Measurements from ENCODE around the gene DDX51. TPM values are rescaled to one million over a fixed set of nuclear protein-coding genes. Genes with fewer than 3 reads are reported as not detected.

DDX51 gene
- total and polyA plus RNA-seq, 4 donors: 2.5 to 7.5 (median 5.5) TPM

GRCh38 chr12:132129007-132129406, 15.1 kb downstream of the DDX51 start (continued):
- TF ChIP-seq GABPA (IDR thresholded peaks at IDR 0.05 in 1 of 2, conservative IDR thresholded peaks at IDR 0.05 in 1 of 2) (no peak), JUND (IDR thresholded peaks at IDR 0.05) (no peak), RAD21 (IDR thresholded peaks at IDR 0.05) (no peak), SP1 (IDR thresholded peaks at IDR 0.05) (no peak), NR2F2 (IDR thresholded peaks at IDR 0.05) (no peak)

DNA sequence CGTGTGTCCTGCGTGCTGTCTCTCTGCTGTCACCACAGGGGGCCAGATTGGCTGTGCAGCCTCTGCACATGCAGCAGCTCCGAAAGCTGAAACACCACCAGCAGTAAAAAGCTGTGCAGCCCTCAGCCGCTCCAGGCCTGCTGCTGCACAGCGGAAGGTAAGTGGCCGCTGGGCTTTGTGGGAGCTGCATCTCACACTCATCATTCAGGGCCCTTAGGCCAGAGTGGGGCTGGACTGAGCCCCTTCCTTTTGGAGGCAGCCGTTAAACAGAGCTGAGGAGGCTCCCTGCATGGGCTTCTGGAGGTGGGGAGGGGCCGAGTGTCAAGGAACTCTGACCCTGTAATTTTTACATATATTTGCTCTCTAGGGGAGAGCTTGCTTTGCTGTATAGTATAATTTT, 17.1 kb downstream of the DDX51 start:
- no peaks in the 10 kb centered on the region for H3K4me1 ChIP-seq (ENCODE audit: control insufficient read depth in 4 of 4, insufficient read depth in 4 of 4, low read length in 3 of 4)
- no peaks in the 10 kb centered on the region for H3K27me3 ChIP-seq (ENCODE audit: control insufficient read depth in 4 of 4, insufficient read depth in 4 of 4, low read length in 3 of 4)
- H3K9me3 ChIP-seq (ENCODE audit: control insufficient read depth in 4 of 4, low read length in 3 of 4): no peaks in the 10 kb centered on the region
- H3K27ac ChIP-seq (ENCODE audit: low read depth in 1 of 2, low read length in 2 of 2): no peak overlapping the region
- no peak overlapping the region for H3K4me3 ChIP-seq (ENCODE audit: low read depth in 1 of 3, low read length in 3 of 3)
- 98% methylated on average over 8 of the region's 8 CpGs for WGBS
- H3K9ac ChIP-seq (ENCODE audit: low read depth in 1 of 2, low read length in 2 of 2): no peak overlapping the region
- DNase-seq (ENCODE audit: low spot score): no peak
- H3K36me3 ChIP-seq (ENCODE audit: control insufficient read depth in 4 of 4, insufficient read depth in 3 of 4, low read depth in 1 of 4, low read length in 3 of 4): peaks cover 6 to 44% (median 22%) of the 10 kb centered on the region in 4 donors
- TF ChIP-seq FOXA2 (IDR thresholded peaks at IDR 0.05): no peak
- TF ChIP-seq FOXA1 (IDR thresholded peaks at IDR 0.05): no peak
- no peak for TF ChIP-seq MAX (IDR thresholded peaks at IDR 0.05)
- no peak for TF ChIP-seq TAF1 (conservative IDR thresholded peaks at IDR 0.05)

GRCh38 chr12:132125736-132126135, 18.4 kb downstream of the DDX51 start:
- TF ChIP-seq FOXA1 (IDR thresholded peaks at IDR 0.05): no peak
- TF ChIP-seq, protein P1, sequence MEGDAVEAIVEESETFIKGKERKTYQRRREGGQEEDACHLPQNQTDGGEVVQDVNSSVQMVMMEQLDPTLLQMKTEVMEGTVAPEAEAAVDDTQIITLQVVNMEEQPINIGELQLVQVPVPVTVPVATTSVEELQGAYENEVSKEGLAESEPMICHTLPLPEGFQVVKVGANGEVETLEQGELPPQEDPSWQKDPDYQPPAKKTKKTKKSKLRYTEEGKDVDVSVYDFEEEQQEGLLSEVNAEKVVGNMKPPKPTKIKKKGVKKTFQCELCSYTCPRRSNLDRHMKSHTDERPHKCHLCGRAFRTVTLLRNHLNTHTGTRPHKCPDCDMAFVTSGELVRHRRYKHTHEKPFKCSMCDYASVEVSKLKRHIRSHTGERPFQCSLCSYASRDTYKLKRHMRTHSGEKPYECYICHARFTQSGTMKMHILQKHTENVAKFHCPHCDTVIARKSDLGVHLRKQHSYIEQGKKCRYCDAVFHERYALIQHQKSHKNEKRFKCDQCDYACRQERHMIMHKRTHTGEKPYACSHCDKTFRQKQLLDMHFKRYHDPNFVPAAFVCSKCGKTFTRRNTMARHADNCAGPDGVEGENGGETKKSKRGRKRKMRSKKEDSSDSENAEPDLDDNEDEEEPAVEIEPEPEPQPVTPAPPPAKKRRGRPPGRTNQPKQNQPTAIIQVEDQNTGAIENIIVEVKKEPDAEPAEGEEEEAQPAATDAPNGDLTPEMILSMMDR (IDR thresholded peaks at IDR 0.05; ENCODE audit: low read depth, low read length, missing input control): no peak
- no peak for TF ChIP-seq GABPA (IDR thresholded peaks at IDR 0.05 in 1 of 2, conservative IDR thresholded peaks at IDR 0.05 in 1 of 2)
- no peak for TF ChIP-seq YY1 (IDR thresholded peaks at IDR 0.05)
- no peak for TF ChIP-seq TAF1 (conservative IDR thresholded peaks at IDR 0.05)
- TF ChIP-seq RAD21 (IDR thresholded peaks at IDR 0.05): no peak
- TF ChIP-seq EGR1 (IDR thresholded peaks at IDR 0.05; ENCODE audit: low read depth in 2 of 2): no peak
- no peak for TF ChIP-seq NR2F2 (IDR thresholded peaks at IDR 0.05)
- no peak for TF ChIP-seq RXRA (IDR thresholded peaks at IDR 0.05)
- TF ChIP-seq HNF4A (conservative IDR thresholded peaks at IDR 0.05): no peak
- TF ChIP-seq HNF4G (IDR thresholded peaks at IDR 0.05): no peak
- no peak for TF ChIP-seq FOXA2 (IDR thresholded peaks at IDR 0.05)
- TF ChIP-seq JUND (IDR thresholded peaks at IDR 0.05): no peak
- TF ChIP-seq, protein P2, sequence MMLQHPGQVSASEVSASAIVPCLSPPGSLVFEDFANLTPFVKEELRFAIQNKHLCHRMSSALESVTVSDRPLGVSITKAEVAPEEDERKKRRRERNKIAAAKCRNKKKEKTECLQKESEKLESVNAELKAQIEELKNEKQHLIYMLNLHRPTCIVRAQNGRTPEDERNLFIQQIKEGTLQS (IDR thresholded peaks at IDR 0.05): no peak
- TF ChIP-seq, protein P3, sequence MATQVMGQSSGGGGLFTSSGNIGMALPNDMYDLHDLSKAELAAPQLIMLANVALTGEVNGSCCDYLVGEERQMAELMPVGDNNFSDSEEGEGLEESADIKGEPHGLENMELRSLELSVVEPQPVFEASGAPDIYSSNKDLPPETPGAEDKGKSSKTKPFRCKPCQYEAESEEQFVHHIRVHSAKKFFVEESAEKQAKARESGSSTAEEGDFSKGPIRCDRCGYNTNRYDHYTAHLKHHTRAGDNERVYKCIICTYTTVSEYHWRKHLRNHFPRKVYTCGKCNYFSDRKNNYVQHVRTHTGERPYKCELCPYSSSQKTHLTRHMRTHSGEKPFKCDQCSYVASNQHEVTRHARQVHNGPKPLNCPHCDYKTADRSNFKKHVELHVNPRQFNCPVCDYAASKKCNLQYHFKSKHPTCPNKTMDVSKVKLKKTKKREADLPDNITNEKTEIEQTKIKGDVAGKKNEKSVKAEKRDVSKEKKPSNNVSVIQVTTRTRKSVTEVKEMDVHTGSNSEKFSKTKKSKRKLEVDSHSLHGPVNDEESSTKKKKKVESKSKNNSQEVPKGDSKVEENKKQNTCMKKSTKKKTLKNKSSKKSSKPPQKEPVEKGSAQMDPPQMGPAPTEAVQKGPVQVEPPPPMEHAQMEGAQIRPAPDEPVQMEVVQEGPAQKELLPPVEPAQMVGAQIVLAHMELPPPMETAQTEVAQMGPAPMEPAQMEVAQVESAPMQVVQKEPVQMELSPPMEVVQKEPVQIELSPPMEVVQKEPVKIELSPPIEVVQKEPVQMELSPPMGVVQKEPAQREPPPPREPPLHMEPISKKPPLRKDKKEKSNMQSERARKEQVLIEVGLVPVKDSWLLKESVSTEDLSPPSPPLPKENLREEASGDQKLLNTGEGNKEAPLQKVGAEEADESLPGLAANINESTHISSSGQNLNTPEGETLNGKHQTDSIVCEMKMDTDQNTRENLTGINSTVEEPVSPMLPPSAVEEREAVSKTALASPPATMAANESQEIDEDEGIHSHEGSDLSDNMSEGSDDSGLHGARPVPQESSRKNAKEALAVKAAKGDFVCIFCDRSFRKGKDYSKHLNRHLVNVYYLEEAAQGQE (IDR thresholded peaks at IDR 0.05): no peak
- TF ChIP-seq SP1 (IDR thresholded peaks at IDR 0.05): no peak
- TF ChIP-seq, protein P4, sequence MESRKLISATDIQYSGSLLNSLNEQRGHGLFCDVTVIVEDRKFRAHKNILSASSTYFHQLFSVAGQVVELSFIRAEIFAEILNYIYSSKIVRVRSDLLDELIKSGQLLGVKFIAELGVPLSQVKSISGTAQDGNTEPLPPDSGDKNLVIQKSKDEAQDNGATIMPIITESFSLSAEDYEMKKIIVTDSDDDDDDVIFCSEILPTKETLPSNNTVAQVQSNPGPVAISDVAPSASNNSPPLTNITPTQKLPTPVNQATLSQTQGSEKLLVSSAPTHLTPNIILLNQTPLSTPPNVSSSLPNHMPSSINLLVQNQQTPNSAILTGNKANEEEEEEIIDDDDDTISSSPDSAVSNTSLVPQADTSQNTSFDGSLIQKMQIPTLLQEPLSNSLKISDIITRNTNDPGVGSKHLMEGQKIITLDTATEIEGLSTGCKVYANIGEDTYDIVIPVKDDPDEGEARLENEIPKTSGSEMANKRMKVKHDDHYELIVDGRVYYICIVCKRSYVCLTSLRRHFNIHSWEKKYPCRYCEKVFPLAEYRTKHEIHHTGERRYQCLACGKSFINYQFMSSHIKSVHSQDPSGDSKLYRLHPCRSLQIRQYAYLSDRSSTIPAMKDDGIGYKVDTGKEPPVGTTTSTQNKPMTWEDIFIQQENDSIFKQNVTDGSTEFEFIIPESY (IDR thresholded peaks at IDR 0.05): no peak
- TF ChIP-seq MAX (IDR thresholded peaks at IDR 0.05): no peak
- DNase-seq (ENCODE audit: low spot score): no peak
- H3K4me1 ChIP-seq (ENCODE audit: control insufficient read depth in 4 of 4, insufficient read depth in 4 of 4, low read length in 3 of 4): no peaks in the 10 kb centered on the region
- H3K27ac ChIP-seq (ENCODE audit: low read depth in 1 of 2, low read length in 2 of 2): no peak overlapping the region
- H3K4me3 ChIP-seq (ENCODE audit: low read depth in 1 of 3, low read length in 3 of 3): no peak overlapping the region
- no peaks in the 10 kb centered on the region for H3K9me3 ChIP-seq (ENCODE audit: control insufficient read depth in 4 of 4, low read length in 3 of 4)
- WGBS: 97% methylated on average over 12 of the region's 12 CpGs
- H3K36me3 ChIP-seq (ENCODE audit: control insufficient read depth in 4 of 4, insufficient read depth in 3 of 4, low read depth in 1 of 4, low read length in 3 of 4): peaks cover 8 to 54% (median 26%) of the 10 kb centered on the region in 4 donors
- no peak overlapping the region for H3K9ac ChIP-seq (ENCODE audit: low read depth in 1 of 2, low read length in 2 of 2)
- H3K27me3 ChIP-seq (ENCODE audit: control insufficient read depth in 4 of 4, insufficient read depth in 4 of 4, low read length in 3 of 4): no peaks in the 10 kb centered on the region

All from liver (tissue), 9 donors.